Liver (tissue), 9 donors: Measurements from ENCODE around the gene DUSP16. TPM values are rescaled to one million over a fixed set of nuclear protein-coding genes. Genes with fewer than 3 reads are reported as not detected.

Experiments
- DNase-seq: peaks from one replicate; pipeline ENCODE4 v3.0.0-alpha.2; 2017; ENCODE audit warnings: low spot score
- H3K27ac ChIP-seq, 2 donors: one replicate each; pipeline ENCODE4 v1.7.0; 2013; ENCODE audit warnings: inconsistent platforms in 2 of 2, low read length in 2 of 2, control low read depth in 1 of 2, low read depth in 1 of 2, mild to moderate bottlenecking in 1 of 2
- H3K27me3 ChIP-seq, 4 donors: one replicate each; pipeline versions ENCODE4 v1.6.1 to v1.7.0; 2013; ENCODE audit warnings: low read length in 3 of 4, inconsistent platforms in 1 of 4, mild to moderate bottlenecking in 1 of 4, moderate library complexity in 1 of 4; ENCODE audit not compliant: control insufficient read depth in 4 of 4, insufficient read depth in 4 of 4
- H3K36me3 ChIP-seq, 4 donors: one replicate each; pipeline versions ENCODE4 v1.6.1 to v1.7.0; 2013; ENCODE audit warnings: low read length in 3 of 4, mild to moderate bottlenecking in 3 of 4, low read depth in 1 of 4, moderate library complexity in 1 of 4; ENCODE audit not compliant: control insufficient read depth in 4 of 4, insufficient read depth in 3 of 4
- H3K4me1 ChIP-seq, 4 donors: one replicate each; pipeline versions ENCODE4 v1.6.1 to v1.7.0; 2013; ENCODE audit warnings: low read length in 3 of 4, mild to moderate bottlenecking in 3 of 4, moderate library complexity in 1 of 4; ENCODE audit not compliant: control insufficient read depth in 4 of 4, insufficient read depth in 4 of 4
- H3K4me3 ChIP-seq, 3 donors: one replicate each; pipeline versions ENCODE4 v1.6.1 to v1.7.0; 2013; ENCODE audit warnings: low read length in 3 of 3, control low read depth in 1 of 3, low read depth in 1 of 3, mild to moderate bottlenecking in 1 of 3
- H3K9ac ChIP-seq, 2 donors: one replicate each; pipeline ENCODE4 v1.7.0; 2013; ENCODE audit warnings: low read length in 2 of 2, mild to moderate bottlenecking in 2 of 2, moderate library complexity in 2 of 2, control low read depth in 1 of 2, low read depth in 1 of 2
- H3K9me3 ChIP-seq, 4 donors: one replicate each; pipeline versions ENCODE4 v1.6.1 to v1.7.0; 2013; ENCODE audit warnings: low read length in 3 of 4; ENCODE audit not compliant: control insufficient read depth in 4 of 4
- ATF3 ChIP-seq: IDR thresholded peaks from 2 replicates; pipeline ENCODE4 v1.6.1; 2016; ENCODE audit warnings: antibody characterized with exemption
- CTCF ChIP-seq: fragments of 150-350 bp; IDR thresholded peaks from 2 replicates; pipeline ENCODE4 v1.5.1; 2017; ENCODE audit warnings: improper control_type of control experiment, low read depth, low read length; ENCODE audit not compliant: missing input control
- EGR1 ChIP-seq, 2 donors: IDR thresholded peaks; 2 replicates each; pipeline ENCODE4 v1.6.1; 2016 to 2018; ENCODE audit warnings: antibody characterized with exemption in 2 of 2, low read depth in 2 of 2
- FOXA1 ChIP-seq: IDR thresholded peaks from 2 replicates; pipeline ENCODE4 v1.6.1; 2016; ENCODE audit warnings: antibody characterized with exemption
- FOXA2 ChIP-seq: IDR thresholded peaks from 2 replicates; pipeline ENCODE4 v1.6.1; 2016; ENCODE audit warnings: antibody characterized with exemption
- GABPA ChIP-seq, 2 donors: IDR thresholded peaks in 1 of 2; conservative IDR thresholded peaks in 1 of 2; 2 replicates each; pipeline ENCODE4 v1.6.1; 2016; ENCODE audit warnings: antibody characterized with exemption in 2 of 2, mild to moderate bottlenecking in 1 of 2, moderate library complexity in 1 of 2
- HNF4G ChIP-seq: IDR thresholded peaks from 2 replicates; pipeline ENCODE4 v1.6.1; 2016; ENCODE audit warnings: antibody characterized with exemption
- MAX ChIP-seq: IDR thresholded peaks from 2 replicates; pipeline ENCODE4 v1.6.1; 2016; ENCODE audit warnings: antibody characterized with exemption
- NR2F2 ChIP-seq: IDR thresholded peaks from 2 replicates; pipeline ENCODE4 v1.6.1; 2016; ENCODE audit warnings: antibody characterized with exemption
- RAD21 ChIP-seq, 2 donors: IDR thresholded peaks; 2 replicates each; pipeline ENCODE4 v1.6.1; 2016; ENCODE audit warnings: antibody characterized with exemption in 2 of 2, mild to moderate bottlenecking in 2 of 2
- RXRA ChIP-seq, 2 donors: IDR thresholded peaks; 2 replicates each; pipeline ENCODE4 v1.6.1; 2017 to 2018; ENCODE audit warnings: antibody characterized with exemption in 2 of 2, mild to moderate bottlenecking in 1 of 2
- SP1 ChIP-seq: IDR thresholded peaks from 2 replicates; pipeline ENCODE4 v1.6.1; 2018; ENCODE audit warnings: antibody characterized with exemption, mild to moderate bottlenecking
- TAF1 ChIP-seq: conservative IDR thresholded peaks from 2 replicates; pipeline ENCODE4 v1.6.1; 2016; ENCODE audit warnings: antibody characterized with exemption, mild to moderate bottlenecking
- YY1 ChIP-seq: IDR thresholded peaks from 2 replicates; pipeline ENCODE4 v1.6.1; 2016; ENCODE audit warnings: antibody characterized with exemption, mild to moderate bottlenecking
- WGBS: extraction: QIAGEN DNeasy Blood & Tissue Kit; methylation state at CpG from one replicate; pipeline ENCODE4 v1.1.7; 2013; 5-methylcytosine and 5-hydroxymethylcytosine counted together
- polyA plus RNA-seq, 2 donors: library from polyadenylated mRNA; stranded (reverse) in 1 of 2; unstranded in 1 of 2; fragments of 200-250 nt in 1 of 2; fragments of >200 nt in 1 of 2; fragmentation: Nextera tagmentation in 1 of 2; extraction: Ambion mirVana in 1 of 2; gene quantifications; one replicate each; pipeline versions ENCODE4 v1.2.1 to v1.2.3, GENCODE V29; 2013 to 2015
- total RNA-seq, 2 donors: library from RNA; depleted of rRNA; stranded (reverse); fragments of >200 nt; gene quantifications; one replicate each; pipeline ENCODE4 v1.2.3, GENCODE V29; 2014
- TF ChIP-seq, protein P1 (sequence below): IDR thresholded peaks from 2 replicates; pipeline ENCODE4 v1.6.1; 2016; ENCODE audit warnings: antibody characterized with exemption, mild to moderate bottlenecking
- donor health status: healthy.
- donor health status: healthy.
- donor health status: healthy.
- donor health status: healthy.
- donor health status: healthy.

DUSP16 gene
- total and polyA plus RNA-seq, 4 donors: 7.8 to 56.4 (median 19.1) TPM

GRCh38 chr12:12461923-12462315, 100.7 kb downstream of the DUSP16 start:
- H3K9ac ChIP-seq: no peak overlapping the region
- H3K4me3 ChIP-seq: no peak overlapping the region
- 83% methylated on average over 5 of the region's 5 CpGs for WGBS
- H3K4me1 ChIP-seq: no peaks in the 10 kb centered on the region
- DNase-seq: no peak
- TF ChIP-seq YY1: no peak
- TF ChIP-seq HNF4G: no peak
- no peak for TF ChIP-seq EGR1 (IDR thresholded peaks at IDR 0.05; ENCODE audit: low read depth in 2 of 2)
- TF ChIP-seq TAF1: no peak
- no peak for TF ChIP-seq RAD21 (IDR thresholded peaks at IDR 0.05)
- no peaks in the 10 kb centered on the region for H3K27me3 ChIP-seq
- H3K9me3 ChIP-seq: no peaks in the 10 kb centered on the region
- no peak overlapping the region for H3K27ac ChIP-seq
- H3K36me3 ChIP-seq: peaks cover 0 to 5% (median 0%) of the 10 kb centered on the region in 4 donors

GRCh38 chr12:12460935-12461922, 101.4 kb downstream of the DUSP16 start:
- 95% methylated on average over 8 of the region's 8 CpGs for WGBS
- TF ChIP-seq RAD21 (IDR thresholded peaks at IDR 0.05) (no peak), RXRA (IDR thresholded peaks at IDR 0.05) (no peak), MAX (no peak), CTCF (no peak), TAF1 (no peak), EGR1 (IDR thresholded peaks at IDR 0.05; ENCODE audit: low read depth in 2 of 2) (no peak)
- H3K27me3 ChIP-seq: no peaks in the 10 kb centered on the region
- no peak overlapping the region for H3K27ac ChIP-seq
- peaks cover 0 to 5% (median 0%) of the 10 kb centered on the region in 4 donors for H3K36me3 ChIP-seq
- no peaks in the 10 kb centered on the region for H3K9me3 ChIP-seq
- H3K4me1 ChIP-seq: no peaks in the 10 kb centered on the region
- no peak overlapping the region for H3K9ac ChIP-seq
- H3K4me3 ChIP-seq: no peak overlapping the region
- DNase-seq: no peak

DNA sequence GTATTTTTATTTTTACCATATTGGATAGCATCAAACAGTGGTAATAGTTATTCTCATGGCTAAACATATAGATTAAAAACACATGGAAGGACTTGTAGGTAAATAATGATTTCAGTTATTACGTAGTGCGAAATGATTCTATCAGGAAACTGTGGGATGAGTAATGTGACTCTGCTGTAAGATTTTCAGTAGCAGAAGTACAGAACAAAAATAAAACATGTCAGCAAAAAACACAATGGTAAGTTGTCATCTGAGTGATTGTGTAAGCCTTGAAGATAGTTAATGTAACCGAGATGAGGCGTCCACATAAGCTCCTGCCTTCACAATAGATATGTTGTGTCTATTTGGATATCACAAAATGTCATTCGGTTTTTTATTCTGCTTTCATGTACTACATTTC, 106.0 kb downstream of the DUSP16 start:
- no peak overlapping the region for H3K27ac ChIP-seq
- no peak overlapping the region for H3K9ac ChIP-seq
- H3K36me3 ChIP-seq: no peaks in the 10 kb centered on the region
- no peaks in the 10 kb centered on the region for H3K4me1 ChIP-seq
- no peak overlapping the region for H3K4me3 ChIP-seq
- WGBS: 72% methylated on average over 5 of the region's 5 CpGs
- H3K27me3 ChIP-seq: no peaks in the 10 kb centered on the region
- no peak for DNase-seq
- no peaks in the 10 kb centered on the region for H3K9me3 ChIP-seq
- no peak for TF ChIP-seq GABPA (IDR thresholded peaks at IDR 0.05 in 1 of 2, conservative IDR thresholded peaks at IDR 0.05 in 1 of 2)
- no peak for TF ChIP-seq HNF4G
- TF ChIP-seq EGR1 (IDR thresholded peaks at IDR 0.05; ENCODE audit: low read depth in 2 of 2): no peak
- no peak for TF ChIP-seq FOXA2
- no peak for TF ChIP-seq CTCF
- TF ChIP-seq TAF1: no peak
- no peak for TF ChIP-seq NR2F2
- no peak for TF ChIP-seq SP1
- TF ChIP-seq FOXA1: no peak
- TF ChIP-seq, protein P1, sequence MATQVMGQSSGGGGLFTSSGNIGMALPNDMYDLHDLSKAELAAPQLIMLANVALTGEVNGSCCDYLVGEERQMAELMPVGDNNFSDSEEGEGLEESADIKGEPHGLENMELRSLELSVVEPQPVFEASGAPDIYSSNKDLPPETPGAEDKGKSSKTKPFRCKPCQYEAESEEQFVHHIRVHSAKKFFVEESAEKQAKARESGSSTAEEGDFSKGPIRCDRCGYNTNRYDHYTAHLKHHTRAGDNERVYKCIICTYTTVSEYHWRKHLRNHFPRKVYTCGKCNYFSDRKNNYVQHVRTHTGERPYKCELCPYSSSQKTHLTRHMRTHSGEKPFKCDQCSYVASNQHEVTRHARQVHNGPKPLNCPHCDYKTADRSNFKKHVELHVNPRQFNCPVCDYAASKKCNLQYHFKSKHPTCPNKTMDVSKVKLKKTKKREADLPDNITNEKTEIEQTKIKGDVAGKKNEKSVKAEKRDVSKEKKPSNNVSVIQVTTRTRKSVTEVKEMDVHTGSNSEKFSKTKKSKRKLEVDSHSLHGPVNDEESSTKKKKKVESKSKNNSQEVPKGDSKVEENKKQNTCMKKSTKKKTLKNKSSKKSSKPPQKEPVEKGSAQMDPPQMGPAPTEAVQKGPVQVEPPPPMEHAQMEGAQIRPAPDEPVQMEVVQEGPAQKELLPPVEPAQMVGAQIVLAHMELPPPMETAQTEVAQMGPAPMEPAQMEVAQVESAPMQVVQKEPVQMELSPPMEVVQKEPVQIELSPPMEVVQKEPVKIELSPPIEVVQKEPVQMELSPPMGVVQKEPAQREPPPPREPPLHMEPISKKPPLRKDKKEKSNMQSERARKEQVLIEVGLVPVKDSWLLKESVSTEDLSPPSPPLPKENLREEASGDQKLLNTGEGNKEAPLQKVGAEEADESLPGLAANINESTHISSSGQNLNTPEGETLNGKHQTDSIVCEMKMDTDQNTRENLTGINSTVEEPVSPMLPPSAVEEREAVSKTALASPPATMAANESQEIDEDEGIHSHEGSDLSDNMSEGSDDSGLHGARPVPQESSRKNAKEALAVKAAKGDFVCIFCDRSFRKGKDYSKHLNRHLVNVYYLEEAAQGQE: no peak
- no peak for TF ChIP-seq ATF3
- no peak for TF ChIP-seq MAX
- TF ChIP-seq RXRA (IDR thresholded peaks at IDR 0.05): no peak
- no peak for TF ChIP-seq RAD21 (IDR thresholded peaks at IDR 0.05)
